ENCODE measurements around the gene TACC2. TPM values are rescaled to one million over a fixed set of nuclear protein-coding genes. Genes with fewer than 3 reads are reported as not detected.

The TACC2 gene
- total and polyA plus RNA-seq, 8 donors: 17.9 to 43.6 (median 23.6) TPM

GRCh38 chr10:122181041-122181732 lies 192.2 kb downstream of the TACC2 start:
- intact Hi-C loops (cut with DNase I): no loop called here
- Histone ChIP-seq H3K9me3 (no peaks in the 10 kb centered on the region), H3K27me3 (no peaks in the 10 kb centered on the region), H3K36me3 (no peaks in the 10 kb centered on the region), H3K4me1 (peaks cover 0 to 16% (median 8%) of the 10 kb centered on the region in 3 donors), H3K27ac (no peak overlapping the region), H3K4me3 (no peak overlapping the region)
- 80 to 83% methylated on average over 5 of the region's 5 CpGs for WGBS, 2 donors
- no peak for DNase-seq
- no peak for TF ChIP-seq CTCF (IDR thresholded peaks at IDR 0.05)
- no peak for FAIRE-seq
- ATAC-seq: no peak

GRCh38 chr10:122181876-122182275 lies 192.9 kb downstream of the TACC2 start:
- ATAC-seq (no peak), DNase-seq (no peak), FAIRE-seq (no peak)
- intact Hi-C loops (cut with DNase I): no loop called here
- Histone ChIP-seq H3K27ac (no peak overlapping the region), H3K4me1 (peaks cover 0 to 16% (median 8%) of the 10 kb centered on the region in 3 donors), H3K36me3 (no peaks in the 10 kb centered on the region), H3K27me3 (no peaks in the 10 kb centered on the region), H3K9me3 (no peaks in the 10 kb centered on the region), H3K4me3 (no peak overlapping the region)
- no peak for TF ChIP-seq CTCF (IDR thresholded peaks at IDR 0.05)
- 54 to 55% methylated on average over 4 of the region's 4 CpGs for WGBS, 2 donors

- DNase-seq: no peak
- peak in 1 of 4 donors; percentile 9 for ATAC-seq
- no peak for FAIRE-seq
- WGBS, 2 donors: 70% methylated on average over 6 of the region's 6 CpGs
- intact Hi-C loops (cut with DNase I): no loop called here
- Histone ChIP-seq H3K27ac (no peak overlapping the region), H3K27me3 (no peaks in the 10 kb centered on the region), H3K9me3 (no peaks in the 10 kb centered on the region), H3K4me3 (no peak overlapping the region), H3K4me1 (peaks cover 0 to 16% (median 8%) of the 10 kb centered on the region in 3 donors), H3K36me3 (no peaks in the 10 kb centered on the region)
- no peak for TF ChIP-seq CTCF (IDR thresholded peaks at IDR 0.05)
Observed at GRCh38 chr10:122182308-122182707, 193.3 kb downstream of the TACC2 start.

GRCh38 chr10:122184254-122184653 lies 195.3 kb downstream of the TACC2 start:
- Histone ChIP-seq H3K36me3 (no peaks in the 10 kb centered on the region), H3K4me3 (no peak overlapping the region), H3K9me3 (no peaks in the 10 kb centered on the region), H3K4me1 (peaks cover 0 to 16% (median 8%) of the 10 kb centered on the region in 3 donors), H3K27me3 (no peaks in the 10 kb centered on the region), H3K27ac (no peak overlapping the region)
- ATAC-seq (no peak), DNase-seq (no peak), FAIRE-seq (no peak)
- TF ChIP-seq CTCF (IDR thresholded peaks at IDR 0.05): no peak
- intact Hi-C loops (cut with DNase I): no loop called here
- 88 to 90% methylated on average over 6 of the region's 6 CpGs for WGBS, 2 donors

- no peak for TF ChIP-seq CTCF (IDR thresholded peaks at IDR 0.05)
- 99 to 100% methylated on average over 4 of the region's 4 CpGs for WGBS, 2 donors
- H3K27ac ChIP-seq: no peak overlapping the region
- no peak overlapping the region for H3K4me3 ChIP-seq
- no peak for FAIRE-seq
- no peak for DNase-seq
- H3K27me3 ChIP-seq: no peaks in the 10 kb centered on the region
- ATAC-seq: no peak
- no peaks in the 10 kb centered on the region for H3K9me3 ChIP-seq
- no peaks in the 10 kb centered on the region for H3K36me3 ChIP-seq
- intact Hi-C loops (cut with DNase I): no loop called here
- peaks cover 0 to 16% (median 8%) of the 10 kb centered on the region in 3 donors for H3K4me1 ChIP-seq
Observed at GRCh38 chr10:122185643-122186042, 196.7 kb downstream of the TACC2 start.

All from pancreas (tissue), 10 donors.